Measurements from ENCODE around the gene TMEM181. TPM values are rescaled to one million over a fixed set of nuclear protein-coding genes. Genes with fewer than 3 reads are reported as not detected.
"Not testable (repeated sequence)": the region's sequence is repeated elsewhere in the genome, so short reads cannot be mapped to it uniquely, and the experiment has no call there.

The TMEM181 gene
- total RNA-seq, 2 experiments from 2014 or later, result 10.1 to 10.5 TPM

DNA sequence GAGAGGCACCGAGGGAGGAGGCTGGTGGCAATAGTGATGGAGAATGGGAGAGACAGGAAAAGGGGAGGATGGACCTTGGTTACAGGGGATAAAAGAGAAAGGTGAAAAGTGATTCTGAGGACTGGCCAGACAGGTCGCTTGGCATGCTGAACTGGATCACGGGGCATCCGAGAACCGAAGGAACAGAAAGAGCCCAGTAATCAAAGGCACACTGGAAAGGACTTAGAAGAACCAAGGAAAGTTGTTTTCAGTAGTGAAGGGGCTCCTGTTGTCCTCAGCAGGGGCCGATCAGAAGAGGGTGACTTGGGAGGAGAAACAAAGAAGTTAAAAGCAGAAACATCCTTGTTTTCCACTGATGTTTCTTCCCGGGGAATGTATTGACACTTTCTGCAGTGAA is 108.8 kb downstream of the TMEM181 start:
- peaks cover 46% of the 10 kb centered on the region for H3K36me3 Mint-ChIP-seq
- H3K9me3 Mint-ChIP-seq, result no peaks in the 10 kb centered on the region
- H3K4me1 Mint-ChIP-seq, result peaks cover 8% of the 10 kb centered on the region

GRCh38 chr6:158669145-158670035 is 109.5 kb downstream of the TMEM181 start:
- Mint-ChIP-seq H3K4me1 (peaks cover 6% of the 10 kb centered on the region), H3K9me3 (no peaks in the 10 kb centered on the region), H3K27me3 (no peaks in the 10 kb centered on the region), H3K27ac (no peak overlapping the region), H3K4me3 (no peak overlapping the region), H3K36me3 (peaks cover 45% of the 10 kb centered on the region)
- DNase-seq, result no peak

More for the DNA sequence above, 108.8 kb downstream of the TMEM181 start:
- Mint-ChIP-seq H3K27ac (no peak overlapping the region), H3K4me3 (no peak overlapping the region), H3K27me3 (no peaks in the 10 kb centered on the region)
- no peak for DNase-seq

DNA sequence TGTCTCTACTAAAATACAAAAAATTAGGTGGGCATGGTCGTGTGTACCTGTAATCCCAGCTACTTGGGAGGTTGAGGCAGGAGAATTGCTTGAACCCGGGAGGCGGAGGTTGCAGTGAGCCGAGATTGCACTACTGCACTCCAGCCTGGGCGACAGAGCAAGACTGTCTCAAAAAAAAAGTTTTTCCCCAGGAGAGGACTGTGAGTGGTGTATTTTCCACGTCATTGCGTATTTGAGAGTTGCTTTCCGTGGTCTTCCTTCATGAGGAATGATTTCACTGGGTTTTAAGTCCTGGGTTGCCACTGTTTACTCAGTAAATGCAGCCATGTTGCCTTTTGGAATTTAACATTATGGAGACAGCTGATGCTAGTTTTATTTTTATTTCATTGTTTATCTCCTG is 112.2 kb downstream of the TMEM181 start:
- not testable (repeated sequence) for H3K4me3 Mint-ChIP-seq, H3K4me1 Mint-ChIP-seq, H3K9me3 Mint-ChIP-seq, H3K27ac Mint-ChIP-seq, DNase-seq, H3K27me3 Mint-ChIP-seq
- peaks cover 50% of the 10 kb centered on the region for H3K36me3 Mint-ChIP-seq

DNA sequence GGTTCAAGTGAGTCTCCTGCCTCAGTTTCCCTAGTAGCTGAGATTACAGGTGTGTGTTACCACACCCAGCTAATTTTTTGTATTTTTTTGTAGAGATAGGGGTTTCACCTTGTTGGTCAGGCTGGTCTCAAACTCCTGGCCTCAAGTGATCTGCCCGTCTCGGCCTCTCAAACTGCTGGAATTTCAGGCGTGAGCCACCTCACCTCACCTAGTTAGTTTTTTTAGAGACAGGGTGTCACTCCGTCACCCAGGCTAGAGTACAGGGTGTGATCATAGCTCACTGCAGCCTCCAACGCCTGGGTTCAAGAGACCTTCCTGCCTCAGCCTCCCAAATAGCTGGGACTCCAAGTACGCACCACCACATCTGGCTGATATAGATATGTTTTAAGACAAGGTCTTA is 112.8 kb downstream of the TMEM181 start:
- H3K36me3 Mint-ChIP-seq, result peaks cover 49% of the 10 kb centered on the region
- no peak overlapping the region for H3K4me3 Mint-ChIP-seq
- H3K27me3 Mint-ChIP-seq, result no peaks in the 10 kb centered on the region
- H3K4me1 Mint-ChIP-seq, result no peaks in the 10 kb centered on the region
- no peaks in the 10 kb centered on the region for H3K9me3 Mint-ChIP-seq
- no peak overlapping the region for H3K27ac Mint-ChIP-seq
- DNase-seq, result no peak

- Mint-ChIP-seq H3K4me1 (peaks cover 10% of the 10 kb centered on the region), H3K9me3 (no peaks in the 10 kb centered on the region), H3K27me3 (no peaks in the 10 kb centered on the region), H3K4me3 (no peak overlapping the region), H3K27ac (no peak overlapping the region), H3K36me3 (peaks cover 52% of the 10 kb centered on the region)
- DNase-seq, result no peak
These were observed 114.6 kb downstream of the TMEM181 start for GRCh38 chr6:158674342-158675131.

GRCh38 chr6:158677094-158677493 is 117.2 kb downstream of the TMEM181 start:
- not testable (repeated sequence) for H3K27ac Mint-ChIP-seq, H3K9me3 Mint-ChIP-seq, H3K27me3 Mint-ChIP-seq, H3K4me1 Mint-ChIP-seq, H3K4me3 Mint-ChIP-seq, DNase-seq
- peaks cover 65% of the 10 kb centered on the region for H3K36me3 Mint-ChIP-seq

DNA sequence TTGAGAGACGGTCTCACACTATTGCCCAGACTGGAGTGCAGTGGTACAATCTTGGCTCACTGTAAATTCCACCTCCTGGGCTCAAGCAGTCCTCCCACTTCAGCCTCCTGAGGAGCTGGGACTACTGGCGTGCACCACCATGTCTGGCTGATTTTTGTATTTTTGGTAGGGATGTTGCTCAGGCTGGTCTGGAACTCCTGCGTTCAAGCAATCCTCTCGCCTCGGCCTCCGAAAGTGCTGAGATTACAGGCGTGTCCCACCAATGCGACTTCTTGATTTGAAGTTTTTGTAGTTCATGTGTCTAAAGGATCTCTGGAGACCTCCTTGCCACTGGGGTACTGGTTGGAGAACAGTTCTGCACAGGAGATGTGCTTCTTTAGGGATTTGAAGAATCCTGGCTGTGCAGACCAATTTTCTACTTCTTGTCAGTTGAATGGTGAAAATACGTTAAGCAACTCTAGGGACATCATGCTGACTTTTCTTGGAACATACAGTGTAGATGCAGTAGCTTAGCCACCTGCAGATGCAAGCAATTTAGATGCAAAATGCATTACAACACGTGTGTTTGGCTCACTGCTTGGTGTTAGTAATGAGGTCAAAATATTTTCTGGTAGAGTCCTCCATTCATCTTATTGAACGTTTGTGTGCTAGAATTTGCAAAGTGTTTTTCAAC is 118.2 kb downstream of the TMEM181 start:
- no peak for DNase-seq
- H3K27ac Mint-ChIP-seq, result no peak overlapping the region
- no peak overlapping the region for H3K4me3 Mint-ChIP-seq

DNA sequence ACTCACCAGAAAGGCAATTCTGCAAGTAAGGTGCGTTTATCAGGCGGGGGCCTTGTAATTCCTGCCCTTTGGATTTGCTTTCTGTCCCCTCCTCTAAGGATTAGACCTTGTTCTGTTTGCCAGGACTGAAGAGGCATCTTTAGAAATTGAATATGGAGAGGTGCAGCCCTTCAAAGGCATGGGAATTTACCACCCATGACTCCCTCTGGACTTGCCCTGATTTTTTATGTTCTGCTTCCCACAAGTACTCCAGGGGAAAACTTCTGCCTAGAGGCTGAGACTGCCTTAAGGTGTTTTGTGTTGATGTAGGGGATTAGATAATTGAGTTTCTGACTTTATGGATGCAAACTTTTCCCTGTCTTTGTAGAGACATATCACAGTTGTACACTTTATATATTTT is 120.1 kb downstream of the TMEM181 start:
- Mint-ChIP-seq H3K4me3 (no peak overlapping the region), H3K4me1 (peaks cover 24% of the 10 kb centered on the region), H3K9me3 (no peaks in the 10 kb centered on the region), H3K36me3 (peaks cover 74% of the 10 kb centered on the region), H3K27me3 (no peaks in the 10 kb centered on the region), H3K27ac (no peak overlapping the region)
- no peak for DNase-seq

More for the DNA sequence above, 118.2 kb downstream of the TMEM181 start:
- peaks cover 70% of the 10 kb centered on the region for H3K36me3 Mint-ChIP-seq
- no peaks in the 10 kb centered on the region for H3K27me3 Mint-ChIP-seq
- peaks cover 10% of the 10 kb centered on the region for H3K4me1 Mint-ChIP-seq
- no peaks in the 10 kb centered on the region for H3K9me3 Mint-ChIP-seq

- no peak for DNase-seq
- Mint-ChIP-seq H3K9me3 (no peaks in the 10 kb centered on the region), H3K27ac (no peak overlapping the region), H3K4me1 (peaks cover 26% of the 10 kb centered on the region), H3K36me3 (peaks cover 74% of the 10 kb centered on the region), H3K27me3 (no peaks in the 10 kb centered on the region), H3K4me3 (no peak overlapping the region)
These were observed 120.6 kb downstream of the TMEM181 start for GRCh38 chr6:158680481-158680880.

- DNase-seq, result no peak
- Mint-ChIP-seq H3K36me3 (peaks cover 79% of the 10 kb centered on the region), H3K4me1 (peaks cover 46% of the 10 kb centered on the region), H3K27ac (no peak overlapping the region), H3K9me3 (peaks cover 8% of the 10 kb centered on the region), H3K27me3 (no peaks in the 10 kb centered on the region), H3K4me3 (no peak overlapping the region)
These were observed 124.4 kb downstream of the TMEM181 start for GRCh38 chr6:158684311-158684710.

GRCh38 chr6:158684745-158685324 is 124.9 kb downstream of the TMEM181 start:
- no peaks in the 10 kb centered on the region for H3K27me3 Mint-ChIP-seq
- H3K4me3 Mint-ChIP-seq, result no peak overlapping the region
- H3K27ac Mint-ChIP-seq, result no peak overlapping the region
- H3K36me3 Mint-ChIP-seq, result peaks cover 80% of the 10 kb centered on the region
- H3K4me1 Mint-ChIP-seq, result peaks cover 47% of the 10 kb centered on the region
- peaks cover 8% of the 10 kb centered on the region for H3K9me3 Mint-ChIP-seq
- no peak for DNase-seq

Other genes with a start within 250 kb of the TMEM181 start
- 10 to 100 TPM; 17.0 TPM for gene TULP4, start 247.6 kb upstream of the TMEM181 start, total RNA-seq
- gene DYNLT1, start 84.7 kb downstream of the TMEM181 start, total RNA-seq, result 10 to 100 TPM; 70.9 to 74.2 TPM
- gene SYTL3, start 90.0 kb downstream of the TMEM181 start, total RNA-seq, result 100 to 1,000 TPM in 1 of 2 experiments, 10 to 100 TPM in 1; 97.8 to 101 TPM